Stimulated activated naive CD4-positive, alpha-beta T cell (primary cell): ENCODE data around the gene TNKS1BP1.
"Not testable (repeated sequence)": the region's sequence is repeated elsewhere in the genome, so short reads cannot be mapped to it uniquely, and the experiment has no call there.

Source experiments
- DNase-seq, 6 experiments: peaks; one replicate each; lab custom pipeline; 2025; lab: John Stamatoyannopoulos, UW

Gene TNKS1BP1

DNA sequence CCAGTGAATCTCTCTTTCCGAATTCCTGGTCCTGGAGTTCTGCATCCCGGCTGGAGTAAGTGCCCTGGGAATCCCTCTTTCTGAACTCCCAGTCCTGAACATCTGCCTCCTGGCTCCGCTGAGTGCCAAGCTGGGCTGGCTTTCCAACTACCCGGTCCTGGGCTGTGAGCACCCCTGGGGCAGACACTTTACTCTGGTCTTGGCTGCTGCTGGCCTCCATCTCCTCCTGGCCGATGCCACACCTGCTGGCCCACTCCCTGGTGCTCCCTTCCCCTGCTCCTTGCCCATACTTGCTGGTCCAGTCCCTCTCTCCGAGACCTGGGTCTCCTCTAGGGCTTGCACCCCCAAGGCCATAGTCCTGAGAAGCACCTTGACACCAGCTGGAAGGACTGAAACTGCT, 14.7 kb downstream of the TNKS1BP1 start:
- DNase-seq, result no peak

DNA sequence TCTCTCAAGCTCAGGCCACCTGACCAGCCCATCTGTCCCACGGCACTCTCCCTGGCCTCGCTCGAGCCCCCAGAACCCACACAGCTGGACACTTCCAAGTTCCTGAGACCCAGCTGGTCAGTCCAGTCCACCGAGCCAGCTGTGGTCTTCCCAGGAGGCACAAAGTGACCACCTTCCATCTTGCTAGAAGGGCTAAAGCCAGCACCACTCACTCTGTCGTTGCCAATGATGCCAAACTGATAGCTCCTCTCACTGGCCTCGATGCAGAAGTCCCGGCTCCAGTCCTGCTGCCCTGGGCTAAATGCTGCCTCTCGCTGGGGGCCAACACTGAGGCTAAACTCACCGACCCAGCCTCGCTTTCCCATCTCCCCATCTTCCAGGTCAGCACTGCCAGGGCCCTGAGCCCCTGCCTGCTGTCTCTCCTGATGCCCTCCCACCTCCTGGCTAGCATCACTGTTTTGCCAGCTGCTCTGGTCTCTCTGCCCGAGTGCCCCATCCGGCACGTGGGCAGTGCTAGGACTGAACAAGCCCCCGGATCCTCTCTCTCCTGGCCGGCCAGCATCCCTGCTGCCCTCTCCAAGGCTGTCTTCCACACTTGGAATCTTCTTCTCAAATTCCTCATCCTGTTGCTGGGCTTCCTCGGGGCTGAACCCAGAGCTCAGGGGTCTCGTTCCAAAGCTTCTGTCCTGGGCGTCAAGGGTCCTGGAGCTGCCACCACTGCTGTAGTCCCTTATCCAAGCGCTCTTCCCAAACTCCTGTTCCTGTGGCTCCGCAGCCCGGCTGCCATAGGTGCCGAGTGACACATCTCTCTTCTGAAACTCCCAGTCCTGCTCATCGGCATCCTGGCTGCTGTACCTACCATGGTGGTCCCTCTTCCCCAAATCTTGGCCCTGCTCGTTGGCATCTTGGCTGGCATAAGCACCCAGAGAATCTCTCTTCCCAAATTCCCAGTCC, 15.4 kb downstream of the TNKS1BP1 start:
- no peak for DNase-seq

DNA sequence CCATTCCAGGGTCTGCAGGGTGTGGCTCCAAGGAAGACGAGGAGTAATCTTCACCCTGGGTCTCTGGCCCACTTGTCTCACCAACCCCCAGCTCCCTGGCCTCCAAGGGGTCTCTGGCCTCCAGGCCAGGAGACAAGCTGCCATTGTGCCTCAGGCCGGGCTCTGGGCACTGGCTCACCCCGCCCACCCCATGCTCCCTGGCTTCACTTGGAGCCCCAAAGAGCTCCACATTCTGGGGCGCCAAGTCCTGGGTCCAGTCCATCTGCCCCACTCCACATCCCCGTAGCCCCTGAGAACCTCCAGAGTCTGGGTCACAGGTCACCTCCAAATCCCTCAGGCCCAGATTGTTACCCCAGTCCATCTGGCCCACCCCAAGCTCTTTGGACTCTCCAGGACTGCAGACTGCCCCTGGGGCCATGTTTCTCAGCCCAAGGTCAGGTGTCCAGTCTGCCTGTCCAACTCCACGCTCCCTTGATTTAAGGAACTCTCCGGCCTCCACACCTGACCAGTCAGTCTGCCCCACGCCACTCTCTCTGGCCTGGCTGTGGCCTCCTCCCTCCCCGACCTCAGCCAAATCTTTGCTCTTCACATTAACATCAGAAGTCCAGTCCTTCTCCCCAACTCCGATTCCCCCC, 16.2 kb downstream of the TNKS1BP1 start:
- no peak for DNase-seq

- DNase-seq, result no peak
Observed at GRCh38 chr11:57307666-57308270, 17.0 kb downstream of the TNKS1BP1 start.

- no peak for DNase-seq
Observed at GRCh38 chr11:57306940-57307565, 17.7 kb downstream of the TNKS1BP1 start.

- no peak for DNase-seq
Observed at GRCh38 chr11:57306161-57306876, 18.4 kb downstream of the TNKS1BP1 start.

- DNase-seq, result no peak
Observed at GRCh38 chr11:57305523-57305922, 19.2 kb downstream of the TNKS1BP1 start.

DNA sequence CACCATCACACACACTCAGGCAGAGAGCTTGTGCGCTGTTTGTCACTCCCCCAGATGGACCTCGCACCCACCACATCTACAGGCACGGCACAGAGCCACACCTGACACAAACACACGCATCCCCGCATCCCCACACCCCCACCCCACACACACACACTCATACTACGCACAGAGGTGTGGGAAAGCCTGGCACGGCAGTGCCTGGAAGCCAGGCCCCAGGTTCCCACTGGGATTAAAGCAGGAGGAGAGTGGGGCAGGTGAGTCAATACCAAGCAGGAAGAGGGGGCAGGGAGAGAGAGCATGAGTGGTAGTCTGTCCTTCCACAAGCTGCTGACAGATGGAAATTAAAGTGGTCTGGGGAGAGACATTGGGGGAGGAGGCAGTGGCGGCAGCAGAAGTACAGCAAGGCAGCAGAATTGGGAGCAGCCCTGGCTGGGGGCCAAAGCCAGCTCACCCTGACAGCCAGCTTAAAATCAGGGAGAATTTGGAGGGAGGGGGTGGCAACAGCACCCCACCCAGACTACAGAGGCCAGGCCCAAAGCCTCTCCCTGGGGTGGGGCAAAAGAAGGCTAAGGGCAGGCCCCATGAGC, 20.7 kb downstream of the TNKS1BP1 start:
- no peak for DNase-seq

- no peak for DNase-seq
Observed at GRCh38 chr11:57303280-57303989, 21.3 kb downstream of the TNKS1BP1 start.

- no peak for DNase-seq
Observed at GRCh38 chr11:57302489-57302888, 22.3 kb downstream of the TNKS1BP1 start.

DNA sequence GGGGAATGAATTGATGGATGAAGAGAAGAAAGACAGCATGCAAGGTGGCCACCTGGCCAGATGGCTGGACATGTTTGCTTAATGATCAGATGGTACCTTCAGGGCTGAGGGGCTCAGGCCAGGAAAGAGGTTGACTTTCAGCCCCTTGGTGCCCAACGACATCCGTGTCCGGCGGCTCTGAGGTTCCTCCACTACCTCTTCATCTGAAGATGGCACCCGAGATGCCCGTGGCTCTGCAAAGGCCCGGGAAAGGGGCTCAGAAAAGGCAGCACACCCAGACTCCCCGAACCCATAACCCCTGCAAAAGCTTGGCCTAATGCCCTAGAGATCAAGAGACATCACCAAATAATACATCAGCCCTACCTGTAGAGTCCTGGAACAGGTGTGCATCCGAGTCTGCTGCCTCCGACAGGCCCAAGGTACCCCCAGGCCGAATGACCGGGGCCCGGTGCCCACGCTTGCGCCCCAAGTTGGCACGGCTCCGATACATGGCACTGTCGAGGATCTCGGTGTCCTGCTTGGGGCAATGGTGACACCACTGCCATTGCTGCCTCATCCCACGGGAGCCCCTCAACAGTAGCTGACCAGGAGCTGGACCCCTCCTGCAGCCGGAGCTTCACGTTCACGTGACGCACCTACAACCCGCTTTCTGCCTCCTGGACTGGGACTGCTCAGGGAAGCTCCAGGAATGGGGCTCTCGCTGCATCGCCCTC, 22.9 kb downstream of the TNKS1BP1 start:
- DNase-seq, result no peak

DNA sequence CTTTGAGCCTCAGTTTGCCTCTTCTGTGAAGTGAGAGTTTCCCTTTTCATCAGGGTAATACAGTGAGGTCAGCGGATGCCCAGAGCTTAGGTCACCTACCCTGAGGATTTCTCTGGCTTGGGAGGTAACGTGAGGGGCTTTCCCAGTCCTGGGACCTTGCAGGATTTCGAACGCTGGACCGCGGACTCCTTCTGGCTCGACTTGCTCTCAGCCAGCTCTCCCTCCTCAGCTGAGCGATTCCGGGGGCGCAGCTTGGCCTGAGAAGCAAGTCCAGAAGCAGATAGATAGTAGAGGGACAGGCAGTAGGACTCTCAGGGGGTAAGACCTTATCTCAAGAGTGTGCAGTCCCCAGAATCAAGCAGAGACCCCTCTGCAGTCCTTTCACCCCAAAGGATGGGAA, 24.0 kb downstream of the TNKS1BP1 start:
- no peak for DNase-seq

GRCh38 chr11:57299150-57299737, 25.5 kb downstream of the TNKS1BP1 start:
- no peak for DNase-seq

DNA sequence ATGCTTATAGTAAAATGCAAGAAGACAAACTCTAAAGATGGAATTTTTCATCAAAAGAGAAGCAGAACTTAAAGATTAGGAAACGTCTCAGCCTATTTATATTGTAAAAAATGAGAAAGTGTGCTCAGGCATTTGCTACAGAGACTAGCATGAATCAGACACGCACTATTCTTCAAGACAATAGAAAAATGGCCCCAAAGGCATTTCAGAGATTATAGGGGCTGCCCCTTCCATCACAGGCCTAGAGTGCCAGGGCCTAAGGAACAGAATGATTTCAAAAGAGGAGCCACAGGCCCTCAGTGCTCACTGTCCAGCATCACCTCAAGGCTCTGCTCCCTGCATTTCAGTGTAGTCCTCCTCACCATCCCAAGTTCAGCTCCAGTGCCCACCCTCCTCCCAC, 27.5 kb downstream of the TNKS1BP1 start:
- DNase-seq, result no peak

- not testable (repeated sequence) for DNase-seq
Observed at GRCh38 chr11:57296205-57296604, 28.5 kb downstream of the TNKS1BP1 start.

GRCh38 chr11:57294225-57295131, 30.3 kb downstream of the TNKS1BP1 start:
- no peak for DNase-seq

DNA sequence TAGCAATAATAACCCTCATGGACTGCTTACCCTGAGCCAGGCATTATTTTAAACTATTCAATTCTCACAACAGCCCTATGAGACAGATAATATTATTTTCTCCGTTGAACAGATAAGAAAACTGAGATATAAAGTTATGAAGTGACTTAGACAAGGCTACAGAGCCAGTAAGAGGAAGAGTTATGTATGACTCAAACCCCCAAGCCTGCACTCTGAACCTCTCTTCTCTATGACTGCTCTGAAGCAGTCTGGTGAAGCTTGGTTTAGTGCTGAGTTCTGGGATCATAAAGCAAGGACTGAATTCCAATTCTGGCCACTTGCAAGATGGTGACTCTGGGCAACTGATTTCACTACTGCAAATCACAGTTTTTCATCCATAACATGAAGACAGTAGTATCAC, 34.5 kb downstream of the TNKS1BP1 start:
- DNase-seq, result no peak

GRCh38 chr11:57288771-57289579, 35.8 kb downstream of the TNKS1BP1 start:
- no peak for DNase-seq
